HL-60 (cell line): ENCODE results near the gene HNRNPCL1.

Experiments
- POLR2AphosphoS5 ChIP-seq: IDR thresholded peaks from 2 replicates; pipeline ENCODE4 v1.6.1; 2012; ENCODE audit warnings: low read depth
- TF ChIP-seq, protein P1 (sequence below): IDR thresholded peaks from one replicate; pipeline ENCODE4 v1.5.1; 2011; ENCODE audit warnings: low read length, control low read depth, inconsistent platforms; ENCODE audit not compliant: insufficient read depth
- TF ChIP-seq, protein P2 (sequence below): IDR thresholded peaks from 2 replicates; pipeline ENCODE4 v1.6.1; 2012; ENCODE audit warnings: low read depth; ENCODE audit not compliant: insufficient replicate concordance

GRCh38 chr1:12799730-12800129 lies 48.8 kb downstream of the HNRNPCL1 start:
- no peak for TF ChIP-seq POLR2AphosphoS5
- TF ChIP-seq, protein P1, sequence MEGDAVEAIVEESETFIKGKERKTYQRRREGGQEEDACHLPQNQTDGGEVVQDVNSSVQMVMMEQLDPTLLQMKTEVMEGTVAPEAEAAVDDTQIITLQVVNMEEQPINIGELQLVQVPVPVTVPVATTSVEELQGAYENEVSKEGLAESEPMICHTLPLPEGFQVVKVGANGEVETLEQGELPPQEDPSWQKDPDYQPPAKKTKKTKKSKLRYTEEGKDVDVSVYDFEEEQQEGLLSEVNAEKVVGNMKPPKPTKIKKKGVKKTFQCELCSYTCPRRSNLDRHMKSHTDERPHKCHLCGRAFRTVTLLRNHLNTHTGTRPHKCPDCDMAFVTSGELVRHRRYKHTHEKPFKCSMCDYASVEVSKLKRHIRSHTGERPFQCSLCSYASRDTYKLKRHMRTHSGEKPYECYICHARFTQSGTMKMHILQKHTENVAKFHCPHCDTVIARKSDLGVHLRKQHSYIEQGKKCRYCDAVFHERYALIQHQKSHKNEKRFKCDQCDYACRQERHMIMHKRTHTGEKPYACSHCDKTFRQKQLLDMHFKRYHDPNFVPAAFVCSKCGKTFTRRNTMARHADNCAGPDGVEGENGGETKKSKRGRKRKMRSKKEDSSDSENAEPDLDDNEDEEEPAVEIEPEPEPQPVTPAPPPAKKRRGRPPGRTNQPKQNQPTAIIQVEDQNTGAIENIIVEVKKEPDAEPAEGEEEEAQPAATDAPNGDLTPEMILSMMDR = no peak
- TF ChIP-seq, protein P2, sequence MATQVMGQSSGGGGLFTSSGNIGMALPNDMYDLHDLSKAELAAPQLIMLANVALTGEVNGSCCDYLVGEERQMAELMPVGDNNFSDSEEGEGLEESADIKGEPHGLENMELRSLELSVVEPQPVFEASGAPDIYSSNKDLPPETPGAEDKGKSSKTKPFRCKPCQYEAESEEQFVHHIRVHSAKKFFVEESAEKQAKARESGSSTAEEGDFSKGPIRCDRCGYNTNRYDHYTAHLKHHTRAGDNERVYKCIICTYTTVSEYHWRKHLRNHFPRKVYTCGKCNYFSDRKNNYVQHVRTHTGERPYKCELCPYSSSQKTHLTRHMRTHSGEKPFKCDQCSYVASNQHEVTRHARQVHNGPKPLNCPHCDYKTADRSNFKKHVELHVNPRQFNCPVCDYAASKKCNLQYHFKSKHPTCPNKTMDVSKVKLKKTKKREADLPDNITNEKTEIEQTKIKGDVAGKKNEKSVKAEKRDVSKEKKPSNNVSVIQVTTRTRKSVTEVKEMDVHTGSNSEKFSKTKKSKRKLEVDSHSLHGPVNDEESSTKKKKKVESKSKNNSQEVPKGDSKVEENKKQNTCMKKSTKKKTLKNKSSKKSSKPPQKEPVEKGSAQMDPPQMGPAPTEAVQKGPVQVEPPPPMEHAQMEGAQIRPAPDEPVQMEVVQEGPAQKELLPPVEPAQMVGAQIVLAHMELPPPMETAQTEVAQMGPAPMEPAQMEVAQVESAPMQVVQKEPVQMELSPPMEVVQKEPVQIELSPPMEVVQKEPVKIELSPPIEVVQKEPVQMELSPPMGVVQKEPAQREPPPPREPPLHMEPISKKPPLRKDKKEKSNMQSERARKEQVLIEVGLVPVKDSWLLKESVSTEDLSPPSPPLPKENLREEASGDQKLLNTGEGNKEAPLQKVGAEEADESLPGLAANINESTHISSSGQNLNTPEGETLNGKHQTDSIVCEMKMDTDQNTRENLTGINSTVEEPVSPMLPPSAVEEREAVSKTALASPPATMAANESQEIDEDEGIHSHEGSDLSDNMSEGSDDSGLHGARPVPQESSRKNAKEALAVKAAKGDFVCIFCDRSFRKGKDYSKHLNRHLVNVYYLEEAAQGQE = no peak
